Measurements from ENCODE around the gene LIG3. TPM values are rescaled to one million over a fixed set of nuclear protein-coding genes. Genes with fewer than 3 reads are reported as not detected.
A peak's percentile ranks its signal among the peaks of the same experiment; 100 is the strongest.

LIG3 gene
- total RNA-seq, 1 donor from 2014 or later, result 30.7 TPM

DNA sequence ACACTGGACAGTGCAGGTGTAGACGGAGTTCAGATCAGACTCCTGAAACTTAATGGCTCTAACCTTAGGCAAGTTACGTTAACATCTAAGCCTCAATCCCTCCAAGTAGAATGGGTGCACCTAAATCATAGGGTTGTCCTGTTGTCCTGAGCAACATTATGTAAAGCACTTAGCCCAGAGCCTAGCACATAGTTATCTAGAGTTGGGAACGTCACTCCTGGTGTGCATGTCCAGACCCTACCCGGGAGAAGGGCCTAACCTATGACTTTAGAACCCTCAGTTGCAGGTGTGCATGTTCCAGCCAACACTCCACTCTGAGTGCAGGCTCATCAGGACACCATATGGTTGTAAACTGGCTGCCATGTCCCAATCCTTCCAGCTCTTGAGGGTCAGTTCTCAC lies 26.0 kb downstream of the LIG3 start:
- Histone ChIP-seq H4K20me1 (ENCODE audit: insufficient read depth, low read length) (no peaks in the 10 kb centered on the region), H3K9me3 (ENCODE audit: insufficient read depth, low read depth, low read length) (no peaks in the 10 kb centered on the region), H3K27ac (ENCODE audit: low read depth, low read length) (no peak overlapping the region), H3K4me2 (ENCODE audit: low read length) (no peak overlapping the region), H2AFZ (ENCODE audit: low read depth, low read length) (no peak overlapping the region), H3K4me1 (ENCODE audit: insufficient read depth, low read length) (no peaks in the 10 kb centered on the region), H3K27me3 (ENCODE audit: insufficient read depth, low read length) (no peaks in the 10 kb centered on the region), H3K4me3 (ENCODE audit: insufficient read depth, low read depth, low read length) (no peak overlapping the region), H3K79me2 (ENCODE audit: insufficient read depth, low read length) (no peaks in the 10 kb centered on the region), H3K9ac (ENCODE audit: low read length) (no peak overlapping the region), H3K36me3 (ENCODE audit: insufficient read depth, low read length) (peaks cover 32% of the 10 kb centered on the region)
- no peak for TF ChIP-seq EZH2 (IDR thresholded peaks at IDR 0.05; ENCODE audit: insufficient read depth, low read length)
- TF ChIP-seq, protein P1, sequence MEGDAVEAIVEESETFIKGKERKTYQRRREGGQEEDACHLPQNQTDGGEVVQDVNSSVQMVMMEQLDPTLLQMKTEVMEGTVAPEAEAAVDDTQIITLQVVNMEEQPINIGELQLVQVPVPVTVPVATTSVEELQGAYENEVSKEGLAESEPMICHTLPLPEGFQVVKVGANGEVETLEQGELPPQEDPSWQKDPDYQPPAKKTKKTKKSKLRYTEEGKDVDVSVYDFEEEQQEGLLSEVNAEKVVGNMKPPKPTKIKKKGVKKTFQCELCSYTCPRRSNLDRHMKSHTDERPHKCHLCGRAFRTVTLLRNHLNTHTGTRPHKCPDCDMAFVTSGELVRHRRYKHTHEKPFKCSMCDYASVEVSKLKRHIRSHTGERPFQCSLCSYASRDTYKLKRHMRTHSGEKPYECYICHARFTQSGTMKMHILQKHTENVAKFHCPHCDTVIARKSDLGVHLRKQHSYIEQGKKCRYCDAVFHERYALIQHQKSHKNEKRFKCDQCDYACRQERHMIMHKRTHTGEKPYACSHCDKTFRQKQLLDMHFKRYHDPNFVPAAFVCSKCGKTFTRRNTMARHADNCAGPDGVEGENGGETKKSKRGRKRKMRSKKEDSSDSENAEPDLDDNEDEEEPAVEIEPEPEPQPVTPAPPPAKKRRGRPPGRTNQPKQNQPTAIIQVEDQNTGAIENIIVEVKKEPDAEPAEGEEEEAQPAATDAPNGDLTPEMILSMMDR (IDR thresholded peaks at IDR 0.05; ENCODE audit: insufficient read depth, low read depth, low read length), result no peak
- DNase-seq (ENCODE audit: low read depth) (no peak), FAIRE-seq (no peak)
- H3K27ac Mint-ChIP-seq (ENCODE audit: unreplicated experiment), result no peak overlapping the region
- H3K4me3 Mint-ChIP-seq (ENCODE audit: unreplicated experiment), result no peak overlapping the region
- H3K4me1 Mint-ChIP-seq (ENCODE audit: low read depth, unreplicated experiment), result no peaks in the 10 kb centered on the region
- no peaks in the 10 kb centered on the region for H3K9me3 Mint-ChIP-seq (ENCODE audit: unreplicated experiment)
- H3K36me3 Mint-ChIP-seq (ENCODE audit: low read depth, unreplicated experiment), result peaks cover 24% of the 10 kb centered on the region
- H3K27me3 Mint-ChIP-seq (ENCODE audit: low read depth, unreplicated experiment), result no peaks in the 10 kb centered on the region

DNA sequence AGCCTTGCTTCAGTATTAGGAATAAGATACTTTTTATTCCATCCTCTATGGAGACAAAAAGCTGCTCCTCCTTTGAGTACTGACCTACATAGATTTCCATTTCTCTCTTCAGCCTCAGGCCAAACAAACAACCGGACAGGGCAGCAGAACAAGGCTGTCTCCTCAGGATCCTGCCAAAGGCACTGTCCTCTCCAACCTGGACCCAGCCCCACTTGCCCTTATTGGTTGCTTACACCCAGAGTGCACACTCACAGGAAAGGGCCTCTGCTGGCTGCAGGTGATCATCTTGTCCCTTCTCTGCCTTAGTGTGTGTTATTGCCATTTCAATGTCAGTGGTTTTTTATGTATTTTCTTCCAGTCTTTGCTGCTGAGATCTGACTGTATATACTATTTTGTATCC lies 26.6 kb downstream of the LIG3 start:
- H3K36me3 ChIP-seq (ENCODE audit: insufficient read depth, low read length), result peaks cover 29% of the 10 kb centered on the region
- Mint-ChIP-seq H3K4me1 (ENCODE audit: low read depth, unreplicated experiment) (no peaks in the 10 kb centered on the region), H3K9me3 (ENCODE audit: unreplicated experiment) (no peaks in the 10 kb centered on the region), H3K4me3 (ENCODE audit: unreplicated experiment) (no peak overlapping the region), H3K27ac (ENCODE audit: unreplicated experiment) (peak overlapping the region; percentile 50), H3K27me3 (ENCODE audit: low read depth, unreplicated experiment) (no peaks in the 10 kb centered on the region), H3K36me3 (ENCODE audit: low read depth, unreplicated experiment) (peaks cover 18% of the 10 kb centered on the region)
- no peak overlapping the region for H3K4me3 ChIP-seq (ENCODE audit: insufficient read depth, low read depth, low read length)
- no peak overlapping the region for H2AFZ ChIP-seq (ENCODE audit: low read depth, low read length)
- no peaks in the 10 kb centered on the region for H3K27me3 ChIP-seq (ENCODE audit: insufficient read depth, low read length)
- FAIRE-seq (no peak), DNase-seq (ENCODE audit: low read depth) (no peak)
- H3K27ac ChIP-seq (ENCODE audit: low read depth, low read length), result no peak overlapping the region
- no peaks in the 10 kb centered on the region for H3K9me3 ChIP-seq (ENCODE audit: insufficient read depth, low read depth, low read length)
- no peaks in the 10 kb centered on the region for H3K79me2 ChIP-seq (ENCODE audit: insufficient read depth, low read length)
- no peak overlapping the region for H3K9ac ChIP-seq (ENCODE audit: low read length)
- no peak overlapping the region for H3K4me2 ChIP-seq (ENCODE audit: low read length)
- H4K20me1 ChIP-seq (ENCODE audit: insufficient read depth, low read length), result no peaks in the 10 kb centered on the region
- no peaks in the 10 kb centered on the region for H3K4me1 ChIP-seq (ENCODE audit: insufficient read depth, low read length)
- TF ChIP-seq EZH2 (IDR thresholded peaks at IDR 0.05; ENCODE audit: insufficient read depth, low read length), result no peak
- TF ChIP-seq, protein P1 (IDR thresholded peaks at IDR 0.05; ENCODE audit: insufficient read depth, low read depth, low read length), result no peak

DNA sequence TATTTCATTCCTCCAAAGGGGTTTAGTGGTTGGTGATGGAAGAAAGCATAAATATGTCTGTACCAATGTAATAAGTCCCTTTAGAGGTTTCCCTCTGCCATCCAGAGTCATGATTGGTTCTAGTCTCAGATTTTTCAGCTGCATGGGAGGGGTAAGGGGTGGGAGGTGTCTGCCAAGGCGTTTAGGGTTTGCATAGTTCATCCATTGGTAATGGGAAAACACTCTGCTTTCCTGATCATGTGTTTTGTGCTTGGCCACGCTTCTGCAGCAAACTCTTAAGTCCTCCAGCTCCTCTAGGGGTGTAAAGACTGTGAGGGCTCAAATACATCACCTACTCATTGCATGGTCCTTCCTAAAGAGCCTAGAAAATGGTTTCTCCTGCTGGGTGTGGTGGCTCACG lies 29.8 kb downstream of the LIG3 start:
- H3K79me2 ChIP-seq (ENCODE audit: insufficient read depth, low read length), result no peaks in the 10 kb centered on the region
- H3K27me3 Mint-ChIP-seq (ENCODE audit: low read depth, unreplicated experiment), result no peaks in the 10 kb centered on the region
- H2AFZ ChIP-seq (ENCODE audit: low read depth, low read length), result no peak overlapping the region
- no peaks in the 10 kb centered on the region for H3K9me3 Mint-ChIP-seq (ENCODE audit: unreplicated experiment)
- H3K4me2 ChIP-seq (ENCODE audit: low read length), result no peak overlapping the region
- DNase-seq (ENCODE audit: low read depth), result peak; percentile 14
- H3K4me1 ChIP-seq (ENCODE audit: insufficient read depth, low read length), result no peaks in the 10 kb centered on the region
- H3K9ac ChIP-seq (ENCODE audit: low read length), result no peak overlapping the region
- no peak overlapping the region for H3K27ac ChIP-seq (ENCODE audit: low read depth, low read length)
- TF ChIP-seq EZH2 (IDR thresholded peaks at IDR 0.05; ENCODE audit: insufficient read depth, low read length), result no peak
- TF ChIP-seq, protein P1 (IDR thresholded peaks at IDR 0.05; ENCODE audit: insufficient read depth, low read depth, low read length), result no peak
- no peak overlapping the region for H3K4me3 Mint-ChIP-seq (ENCODE audit: unreplicated experiment)
- no peak overlapping the region for H3K4me3 ChIP-seq (ENCODE audit: insufficient read depth, low read depth, low read length)
- no peaks in the 10 kb centered on the region for H3K27me3 ChIP-seq (ENCODE audit: insufficient read depth, low read length)
- H3K4me1 Mint-ChIP-seq (ENCODE audit: low read depth, unreplicated experiment), result no peaks in the 10 kb centered on the region
- H3K27ac Mint-ChIP-seq (ENCODE audit: unreplicated experiment), result no peak overlapping the region
- H4K20me1 ChIP-seq (ENCODE audit: insufficient read depth, low read length), result no peaks in the 10 kb centered on the region
- FAIRE-seq, result no peak
- H3K9me3 ChIP-seq (ENCODE audit: insufficient read depth, low read depth, low read length), result no peaks in the 10 kb centered on the region
- peaks cover 23% of the 10 kb centered on the region for H3K36me3 ChIP-seq (ENCODE audit: insufficient read depth, low read length)
- H3K36me3 Mint-ChIP-seq (ENCODE audit: low read depth, unreplicated experiment), result peaks cover 9% of the 10 kb centered on the region
